Right renal pelvis (tissue), 4 donors: Measurements from ENCODE around the gene SPHK2. TPM values are rescaled to one million over a fixed set of nuclear protein-coding genes. Genes with fewer than 3 reads are reported as not detected.

Experiments
- DNase-seq, 4 donors: peaks; one replicate each; pipeline ENCODE4 v3.0.0-alpha.2; 2013; ENCODE audit warnings: low read depth in 4 of 4, low spot score in 3 of 4, missing footprints in 1 of 4
- polyA plus RNA-seq, 4 donors: library from polyadenylated mRNA; unstranded; fragments of 120-200 nt; gene quantifications; one replicate each; pipeline ENCODE4 v1.2.1, GENCODE V29; 2013; ENCODE audit not compliant: insufficient read length in 4 of 4

Gene SPHK2
- polyA plus RNA-seq, 4 donors, result 18.6 to 30.6 (median 21.0) TPM

GRCh38 chr19:48634424-48635262, 15.3 kb downstream of the SPHK2 start:
- peak; percentile 91 to 95 (median 92) for DNase-seq

GRCh38 chr19:48635263-48635965, 16.1 kb downstream of the SPHK2 start:
- no peak for DNase-seq

DNA sequence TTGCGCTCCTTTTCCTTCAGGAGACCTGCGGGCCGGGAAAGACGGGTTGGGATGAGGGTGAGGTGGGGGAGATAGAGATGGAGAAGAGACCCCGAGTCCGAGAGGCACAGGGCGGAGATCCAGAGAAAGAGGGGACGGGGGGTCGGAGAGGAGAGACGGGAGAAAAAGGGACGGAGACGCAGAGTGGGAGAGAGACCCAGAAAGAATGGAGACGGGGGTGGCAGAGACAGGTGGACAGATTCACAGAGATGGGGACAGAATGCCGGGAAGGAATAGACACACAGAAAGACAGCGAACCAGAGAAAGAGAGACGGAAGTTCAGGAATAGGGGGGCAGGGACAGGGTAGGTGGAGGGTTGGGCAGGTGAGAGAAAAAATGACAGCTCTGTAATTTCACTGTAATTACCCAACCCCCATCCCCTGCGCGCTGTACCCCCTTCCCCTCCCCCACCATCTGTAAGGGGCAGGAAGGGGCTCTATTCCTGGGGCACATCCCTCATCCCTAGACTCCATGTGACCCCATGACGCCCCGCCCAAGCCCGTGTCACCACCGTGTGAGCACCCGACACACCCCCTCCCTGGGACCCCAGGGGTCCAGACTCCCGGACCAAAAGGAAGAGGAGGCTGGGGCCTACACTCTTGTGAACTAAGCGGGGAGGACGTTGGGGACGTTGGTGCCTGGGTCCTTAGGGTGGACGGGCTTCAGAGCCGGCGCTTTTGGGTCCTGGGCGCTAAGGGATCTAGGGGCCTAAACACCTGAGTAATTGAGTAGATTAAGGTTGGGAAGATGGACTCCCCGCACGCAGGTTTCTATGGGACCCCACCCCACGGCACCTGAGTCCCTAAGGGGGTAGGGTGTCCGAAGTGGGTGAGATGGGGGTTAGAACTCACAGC, 16.9 kb downstream of the SPHK2 start:
- DNase-seq, result no peak

DNA sequence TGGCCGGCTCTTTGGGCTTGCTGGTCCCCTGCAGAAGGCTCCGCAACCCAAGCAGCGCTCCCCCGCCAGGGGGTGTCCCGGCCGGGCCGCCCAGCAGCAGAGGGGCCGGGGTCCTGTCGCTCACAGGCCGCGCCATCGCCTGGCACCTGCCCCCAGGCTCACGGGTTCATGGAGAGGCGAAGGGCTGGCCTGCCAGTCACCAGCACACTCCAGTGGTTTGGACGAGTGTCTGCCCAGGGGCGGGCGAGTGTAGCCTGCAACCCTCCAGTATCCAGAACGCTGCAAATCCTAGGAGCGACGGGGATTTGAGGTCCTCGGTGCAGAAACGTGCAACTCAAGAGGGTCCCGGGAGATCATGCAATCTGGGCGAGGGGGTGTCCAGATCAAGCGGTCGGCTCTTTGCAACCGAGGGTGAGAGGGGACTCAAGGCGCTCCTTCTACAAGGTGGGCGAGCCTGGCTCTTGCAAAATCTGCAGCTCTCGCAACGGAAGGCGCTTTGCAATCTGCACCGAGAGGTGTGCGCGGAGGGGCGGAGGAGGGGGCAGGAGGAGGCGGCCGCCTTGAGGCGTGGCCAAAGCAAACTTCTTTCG, 17.6 kb downstream of the SPHK2 start, which contains the start of gene DBP:
DBP (minus strand) TSS at position 521 of the 590 bp plus-strand sequence; CDS start at position 136, 385 bp downstream.
- DNase-seq, result no peak

DNA sequence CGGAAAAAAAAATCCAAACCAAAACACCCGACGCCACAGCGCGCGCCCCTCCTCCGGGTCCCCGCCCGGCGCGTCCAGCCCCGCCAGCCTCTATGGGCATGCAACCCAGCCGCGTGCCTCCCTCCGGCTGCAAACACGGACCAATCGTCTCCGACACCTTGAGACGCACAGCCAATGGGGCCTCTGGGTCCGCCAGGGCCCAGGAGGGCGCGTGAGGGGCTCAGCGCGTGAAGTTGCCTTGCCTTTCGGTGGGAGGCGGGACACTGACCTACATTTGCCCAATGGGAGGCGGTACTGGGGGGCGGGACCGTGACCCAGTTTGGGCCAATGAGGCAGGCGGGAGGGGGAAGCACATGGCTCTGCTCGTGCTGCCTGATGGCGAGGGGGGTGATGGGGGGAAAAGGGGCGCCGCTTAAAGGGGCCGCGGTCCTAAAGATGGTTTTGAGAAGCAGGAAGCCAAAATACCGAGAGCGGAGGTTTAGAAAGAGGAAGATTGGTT, 18.2 kb downstream of the SPHK2 start:
- peak; percentile 91 to 99 (median 98) for DNase-seq

GRCh38 chr19:48637948-48638830, 18.9 kb downstream of the SPHK2 start:
- DNase-seq, result peak in 3 of 4 donors; percentile 77 to 89 (median 88)

- no peak for DNase-seq
These were observed 19.6 kb downstream of the SPHK2 start for GRCh38 chr19:48638831-48639381.

- no peak for DNase-seq
These were observed 20.4 kb downstream of the SPHK2 start for GRCh38 chr19:48639483-48640375.

DNA sequence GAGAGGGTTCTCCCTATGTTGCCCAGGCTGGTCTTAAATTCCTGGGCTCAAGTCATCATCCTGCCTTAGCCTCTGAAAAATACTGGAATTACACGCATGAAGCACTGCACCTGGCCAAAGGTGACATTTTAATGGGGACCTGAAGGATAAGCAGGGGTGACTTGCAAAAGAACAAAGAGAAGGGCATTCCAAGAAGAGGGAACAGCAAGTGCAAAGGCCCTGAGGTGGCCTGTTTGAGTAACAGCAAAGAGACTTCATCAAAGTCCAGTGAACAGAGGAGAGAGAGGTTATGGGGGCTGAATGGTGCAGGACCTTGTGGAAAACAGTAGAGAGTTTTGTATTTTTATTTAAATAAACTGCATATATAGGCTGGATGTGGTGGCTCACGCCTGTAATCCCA, 22.5 kb downstream of the SPHK2 start:
- DNase-seq, result no peak

- DNase-seq, result no peak
These were observed 23.6 kb downstream of the SPHK2 start for GRCh38 chr19:48642862-48643261.

DNA sequence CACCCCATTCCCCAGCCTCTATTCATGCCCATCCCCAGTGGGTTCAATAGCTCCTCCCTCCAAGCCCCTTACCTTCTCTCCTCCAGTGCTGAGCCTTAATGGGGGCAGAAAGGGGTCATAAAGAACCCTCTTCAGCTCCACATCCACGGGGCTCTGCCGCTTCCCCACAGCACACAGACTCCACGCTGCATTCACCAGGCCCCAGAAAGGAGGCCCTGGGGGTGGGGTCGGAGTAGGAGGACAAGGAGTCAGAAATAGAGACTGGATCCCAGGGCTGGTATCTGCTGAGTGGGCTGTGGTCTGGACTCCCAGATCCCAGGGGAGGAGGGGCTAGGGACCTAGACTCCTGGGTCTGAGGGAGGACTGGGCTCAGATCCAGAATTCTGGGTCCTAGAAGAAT, 25.0 kb downstream of the SPHK2 start:
- no peak for DNase-seq

DNA sequence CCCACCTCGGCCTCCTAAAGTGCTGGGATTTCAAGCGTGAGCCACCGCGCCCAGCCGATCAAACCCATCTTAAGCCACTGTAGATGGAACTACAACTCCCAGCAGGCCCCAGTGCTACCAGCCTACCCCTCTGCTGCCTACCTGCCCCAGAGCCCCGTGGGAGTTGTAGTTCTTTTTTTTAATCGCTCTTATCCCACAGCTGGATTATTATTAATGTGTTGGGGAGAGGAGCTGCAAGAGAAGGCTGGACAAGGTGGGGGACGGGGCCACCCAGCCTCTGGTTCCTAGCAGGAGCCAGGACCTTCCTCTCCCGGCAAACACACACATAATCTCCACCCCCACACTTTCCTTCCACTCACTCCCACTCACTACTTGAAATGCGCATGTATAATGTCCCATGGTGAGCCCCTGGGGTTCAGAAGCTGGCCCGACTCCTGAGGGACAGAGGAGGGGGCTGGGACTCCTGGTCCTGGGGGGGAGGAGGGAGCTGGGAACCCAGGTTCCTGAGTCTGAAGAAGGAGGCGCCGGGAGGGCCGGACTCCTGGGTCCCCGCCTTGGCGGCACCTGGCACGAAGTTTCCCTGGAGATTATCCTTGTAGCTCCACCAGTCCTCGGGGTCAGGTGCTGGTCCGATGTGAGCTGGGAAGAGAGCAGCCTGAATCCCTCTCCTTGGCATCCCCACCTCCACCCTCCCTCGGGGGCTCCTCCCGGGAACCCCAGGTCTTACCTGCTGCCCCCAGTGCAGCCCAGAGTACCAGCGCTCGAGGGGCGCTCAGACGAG, 25.7 kb downstream of the SPHK2 start:
- no peak for DNase-seq

DNA sequence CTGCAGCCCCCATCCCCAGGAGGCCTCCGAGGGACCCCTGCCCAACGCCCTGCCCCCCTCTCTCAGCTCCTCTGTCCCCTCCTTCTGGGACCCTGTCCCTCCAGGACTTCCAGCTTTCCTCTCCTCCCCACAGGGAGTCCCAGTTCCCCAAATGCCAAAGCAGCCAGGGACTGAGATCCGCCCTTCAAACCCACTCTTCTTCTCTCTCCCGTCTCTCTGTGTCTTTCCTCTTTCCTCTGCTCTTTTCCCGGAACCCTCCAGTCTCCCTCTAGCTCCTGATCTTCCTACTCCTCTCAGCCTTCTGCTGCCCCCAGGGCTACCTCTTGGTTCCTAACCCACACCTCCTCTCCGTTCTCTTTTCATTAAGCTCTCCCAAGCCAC, 26.3 kb downstream of the SPHK2 start:
- no peak for DNase-seq

DNA sequence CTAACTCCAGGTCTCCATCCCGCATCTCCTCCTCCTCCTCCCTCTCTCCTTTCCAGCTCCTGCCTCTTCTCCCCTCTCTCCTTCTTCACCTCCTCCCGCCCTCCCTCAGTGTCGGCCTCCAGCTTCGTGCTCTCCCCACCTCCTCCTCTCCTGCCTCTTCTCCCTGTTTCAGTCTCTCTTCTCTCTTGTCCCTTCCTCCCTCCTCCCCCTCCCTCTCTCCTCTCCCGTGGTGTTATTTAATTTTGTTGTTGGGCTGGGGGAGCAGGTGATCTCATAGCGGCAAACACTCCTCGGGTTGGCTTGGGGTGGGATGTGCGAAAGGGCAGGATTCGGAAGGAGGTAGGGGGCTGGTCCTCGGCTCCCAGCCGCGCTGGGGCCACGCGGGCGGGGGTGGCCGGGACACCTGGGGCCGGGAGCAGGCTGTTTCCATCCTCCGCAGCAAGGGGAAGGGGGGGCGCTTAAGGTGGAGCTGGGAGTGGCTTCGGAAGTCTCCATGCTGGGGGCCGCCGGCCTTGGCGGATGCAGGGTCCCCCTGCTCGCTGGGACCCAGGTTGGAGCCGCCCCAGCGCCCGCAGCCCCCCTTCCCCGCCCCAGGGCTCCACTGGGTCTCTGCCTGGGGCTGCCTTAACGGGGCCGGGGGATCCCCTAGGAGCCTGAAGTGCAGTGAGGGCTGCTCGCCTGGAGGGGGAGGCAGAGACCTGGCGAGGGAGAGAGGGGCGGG, 26.9 kb downstream of the SPHK2 start, which contains the start of gene CA11:
CA11 (minus strand) TSS at position 187 of the 721 bp plus-strand sequence. CDS start 555 bp downstream, outside the sequence.
- DNase-seq, result peak in 2 of 4 donors; percentile 86 to 89

- DNase-seq, result no peak
These were observed 27.5 kb downstream of the SPHK2 start for GRCh38 chr19:48646722-48647216.

DNA sequence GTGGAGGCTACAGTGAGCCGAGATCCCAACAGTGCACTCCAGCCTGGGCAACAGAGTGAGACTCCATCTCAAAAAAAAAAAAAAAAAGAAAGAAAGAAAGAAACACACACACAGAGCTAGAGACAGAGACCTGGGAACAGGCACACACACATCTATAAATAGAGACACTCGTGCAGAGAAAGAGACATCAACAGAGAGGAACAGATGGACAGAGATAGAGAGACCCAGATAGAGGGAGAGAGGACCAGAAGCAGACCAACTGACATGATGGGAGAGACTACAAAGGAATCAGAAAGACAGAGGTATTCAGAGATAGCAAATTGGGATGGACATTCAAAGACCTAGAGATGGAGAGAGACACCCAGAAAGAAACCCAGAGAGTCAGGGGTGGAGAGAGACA, 28.8 kb downstream of the SPHK2 start:
- DNase-seq, result no peak
